Activated naive CD8-positive, alpha-beta T cell treated with anti-CD3 and anti-CD28 coated beads for 36 hours (primary cell): ENCODE results near the gene MRPL51. TPM values are rescaled to one million over a fixed set of nuclear protein-coding genes. Genes with fewer than 3 reads are reported as not detected.
A peak's percentile ranks its signal among the peaks of the same experiment; 100 is the strongest.
"Not testable (repeated sequence)": the region's sequence is repeated elsewhere in the genome, so short reads cannot be mapped to it uniquely, and the experiment has no call there.

ENCODE experiments used
- DNase-seq: peaks from one replicate; pipeline ENCODE4 v3.0.0; 2021
- H3K27ac Mint-ChIP-seq: one replicate; pipeline ENCODE4 v1.8.0; 2022; ENCODE audit warnings: mild to moderate bottlenecking, moderate library complexity, mixed read lengths
- H3K27me3 Mint-ChIP-seq: one replicate; pipeline ENCODE4 v1.8.0; 2022; ENCODE audit warnings: mild to moderate bottlenecking, mixed read lengths
- H3K36me3 Mint-ChIP-seq: one replicate; pipeline ENCODE4 v1.8.0; 2021; ENCODE audit warnings: mild to moderate bottlenecking, mixed read lengths
- H3K4me1 Mint-ChIP-seq: one replicate; pipeline ENCODE4 v1.8.0; 2021; ENCODE audit warnings: mixed read lengths
- H3K4me3 Mint-ChIP-seq: one replicate; pipeline ENCODE4 v1.8.0; 2022; ENCODE audit warnings: mild to moderate bottlenecking, moderate library complexity, mixed read lengths
- H3K9me3 Mint-ChIP-seq: one replicate; pipeline ENCODE4 v1.8.0; 2022; ENCODE audit warnings: mixed read lengths
- total RNA-seq, 2 experiments: library from RNA; stranded (reverse); gene quantifications; one replicate each; pipeline ENCODE4 v1.2.3, GENCODE V29; 2021

MRPL51 gene
- total RNA-seq, 2 experiments from 2014 or later = 311 to 312 TPM

DNA sequence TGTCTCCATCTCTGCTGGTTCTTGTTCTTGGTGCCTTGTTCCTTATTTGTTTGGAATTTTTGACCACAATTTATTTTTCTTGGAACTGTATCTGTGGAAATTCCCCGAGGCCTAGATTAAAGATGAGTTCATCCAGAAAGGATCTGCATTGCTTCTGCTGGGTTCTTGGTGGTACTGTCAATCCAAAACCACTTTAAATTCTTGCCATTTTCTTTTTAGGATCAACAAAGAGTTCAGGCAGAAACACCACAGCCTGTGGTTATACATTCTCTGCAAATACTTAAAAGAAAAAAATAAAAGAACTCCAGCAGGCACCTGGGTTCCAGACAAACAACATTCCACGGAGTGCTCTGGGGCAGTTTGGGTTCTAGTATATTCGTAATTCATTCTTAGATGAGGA lies 16.6 kb downstream of the MRPL51 start:
- Mint-ChIP-seq H3K9me3 (peaks cover 1% of the 10 kb centered on the region), H3K27ac (no peak overlapping the region), H3K36me3 (no peaks in the 10 kb centered on the region), H3K27me3 (no peaks in the 10 kb centered on the region), H3K4me3 (no peak overlapping the region), H3K4me1 (peaks cover 5% of the 10 kb centered on the region)
- DNase-seq = no peak

DNA sequence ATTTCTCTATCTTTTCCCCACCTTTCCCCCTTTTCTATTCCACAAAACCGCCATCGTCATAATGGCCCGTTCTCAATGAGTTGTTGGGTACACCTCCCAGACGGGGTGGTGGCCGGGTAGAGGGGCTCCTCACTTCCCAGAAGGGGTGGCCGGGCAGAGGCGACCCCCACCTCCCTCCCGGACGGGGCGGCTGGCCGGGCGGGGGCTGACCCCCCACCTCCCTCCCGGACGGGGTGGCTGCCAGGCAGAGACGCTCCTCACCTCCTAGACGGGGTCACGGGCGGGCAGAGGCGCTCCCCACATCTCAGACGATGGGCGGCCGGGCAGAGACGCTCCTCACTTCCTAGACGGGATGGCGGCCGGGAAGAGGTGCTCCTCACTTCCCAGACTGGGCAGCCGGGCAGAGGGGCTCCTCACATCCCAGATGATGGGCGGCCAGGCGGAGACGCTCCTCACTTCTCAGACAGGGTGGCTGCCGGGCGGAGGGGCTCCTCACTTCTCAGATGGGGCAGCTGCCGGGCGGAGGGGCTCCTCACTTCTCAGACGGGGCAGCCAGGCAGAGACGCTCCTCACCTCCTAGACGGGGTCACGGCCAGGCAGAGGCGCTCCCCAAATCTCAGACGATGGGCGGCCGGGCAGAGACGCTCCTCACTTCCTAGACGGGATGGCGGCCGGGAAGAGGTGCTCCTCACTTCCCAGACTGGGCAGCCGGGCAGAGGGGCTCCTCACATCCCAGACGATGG lies 17.7 kb downstream of the MRPL51 start:
- H3K36me3 Mint-ChIP-seq, DNase-seq, H3K9me3 Mint-ChIP-seq, H3K4me3 Mint-ChIP-seq, H3K27ac Mint-ChIP-seq, H3K27me3 Mint-ChIP-seq: not testable (repeated sequence)
- peaks cover 12% of the 10 kb centered on the region for H3K4me1 Mint-ChIP-seq

DNA sequence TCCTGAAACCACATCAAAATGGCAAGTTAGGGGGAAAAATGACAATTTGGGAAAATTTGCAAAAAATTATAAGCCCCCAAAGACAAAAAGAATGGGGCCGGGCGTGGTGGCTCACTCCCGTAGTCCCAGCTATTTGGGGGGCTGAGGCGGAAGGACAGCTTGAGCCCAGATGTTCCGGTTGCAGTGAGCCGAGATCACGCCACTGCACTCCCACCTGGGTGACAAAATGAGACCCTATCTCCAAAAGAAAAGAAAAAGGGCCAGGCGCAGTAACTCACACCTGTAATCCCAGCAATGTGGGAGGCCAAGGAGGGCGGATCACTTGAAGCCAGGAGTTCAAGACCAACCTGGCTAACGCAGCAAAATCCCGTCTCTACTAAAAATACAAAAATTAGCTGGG lies 20.6 kb downstream of the MRPL51 start:
- Mint-ChIP-seq H3K4me1 (peaks cover 29% of the 10 kb centered on the region), H3K4me3 (no peak overlapping the region), H3K9me3 (peaks cover 1% of the 10 kb centered on the region), H3K36me3 (peaks cover 30% of the 10 kb centered on the region), H3K27ac (no peak overlapping the region), H3K27me3 (no peaks in the 10 kb centered on the region)
- no peak for DNase-seq

DNA sequence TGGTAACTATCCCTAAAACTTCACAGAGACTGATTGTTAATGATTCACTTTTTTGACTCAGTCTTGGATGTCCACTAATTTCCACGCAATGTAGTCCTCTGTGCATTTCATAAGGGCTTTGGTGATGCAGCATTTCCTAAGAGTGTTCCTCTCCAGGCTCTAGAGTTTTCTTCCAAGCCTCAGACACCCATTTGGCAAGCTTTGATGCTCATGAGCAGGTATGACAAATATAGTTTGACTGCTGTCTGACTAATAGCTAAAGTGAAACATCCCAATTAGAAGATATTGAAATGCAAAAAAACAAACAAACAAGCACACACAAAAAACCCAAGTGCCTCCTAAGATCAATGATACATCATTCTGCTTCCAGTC lies 21.1 kb downstream of the MRPL51 start:
- H3K4me1 Mint-ChIP-seq = peaks cover 34% of the 10 kb centered on the region
- DNase-seq = no peak
- H3K27me3 Mint-ChIP-seq = no peaks in the 10 kb centered on the region
- H3K9me3 Mint-ChIP-seq = peaks cover 5% of the 10 kb centered on the region
- H3K36me3 Mint-ChIP-seq = peaks cover 35% of the 10 kb centered on the region
- no peak overlapping the region for H3K27ac Mint-ChIP-seq
- no peak overlapping the region for H3K4me3 Mint-ChIP-seq

DNA sequence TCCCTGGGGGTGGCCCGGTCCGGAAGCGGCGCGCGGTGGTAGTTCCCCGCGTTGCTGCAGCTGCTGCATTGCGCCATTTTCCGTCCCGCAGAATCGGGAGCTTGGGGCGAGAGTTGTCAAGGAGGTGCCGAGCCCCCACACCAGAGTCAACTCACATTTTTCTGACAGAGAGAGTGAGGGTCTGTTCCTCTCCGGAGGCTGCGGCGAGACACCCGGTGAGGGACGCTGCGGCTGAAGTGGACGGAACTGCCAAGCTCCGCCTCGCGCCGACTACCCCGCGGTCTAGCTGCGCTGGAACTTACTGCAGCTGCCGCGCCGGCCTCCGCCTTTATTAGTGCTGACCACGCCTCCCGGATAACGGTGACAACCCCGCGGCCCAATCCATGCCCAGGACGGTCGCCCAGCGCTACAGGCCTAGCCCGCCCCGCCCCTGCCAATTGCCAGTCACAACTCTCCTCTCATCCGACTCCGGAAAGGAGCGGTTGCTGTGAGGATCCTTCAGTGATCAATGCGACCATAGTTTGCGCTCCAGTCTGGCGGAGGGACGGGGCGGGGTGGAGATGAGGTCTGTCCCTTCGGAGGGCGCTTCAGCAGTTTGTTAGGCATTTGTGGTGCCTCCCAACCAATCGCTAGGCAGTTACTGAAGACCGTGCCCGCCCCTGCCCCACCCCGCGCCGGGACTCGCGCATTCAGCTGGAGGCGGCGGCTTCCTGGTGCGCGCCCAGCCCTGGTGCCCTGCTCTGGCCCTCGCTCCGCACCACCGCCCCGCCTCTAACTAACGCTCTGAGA lies 22.5 kb downstream of the MRPL51 start, which contains the start of gene VAMP1:
Gene VAMP1, minus strand, starts transcription at position 303 of the 789 bp plus-strand sequence. Its CDS starts 146 bp downstream, at position 157.
- Mint-ChIP-seq H3K27ac (peak within 1 kb of the TSS; percentile 88), H3K9me3 (peaks cover 6% of the 10 kb centered on the region), H3K36me3 (peaks cover 49% of the 10 kb centered on the region), H3K27me3 (no peaks in the 10 kb centered on the region), H3K4me1 (peaks cover 48% of the 10 kb centered on the region), H3K4me3 (peak within 1 kb of the TSS; percentile 93)
- DNase-seq = peak; percentile 99

DNA sequence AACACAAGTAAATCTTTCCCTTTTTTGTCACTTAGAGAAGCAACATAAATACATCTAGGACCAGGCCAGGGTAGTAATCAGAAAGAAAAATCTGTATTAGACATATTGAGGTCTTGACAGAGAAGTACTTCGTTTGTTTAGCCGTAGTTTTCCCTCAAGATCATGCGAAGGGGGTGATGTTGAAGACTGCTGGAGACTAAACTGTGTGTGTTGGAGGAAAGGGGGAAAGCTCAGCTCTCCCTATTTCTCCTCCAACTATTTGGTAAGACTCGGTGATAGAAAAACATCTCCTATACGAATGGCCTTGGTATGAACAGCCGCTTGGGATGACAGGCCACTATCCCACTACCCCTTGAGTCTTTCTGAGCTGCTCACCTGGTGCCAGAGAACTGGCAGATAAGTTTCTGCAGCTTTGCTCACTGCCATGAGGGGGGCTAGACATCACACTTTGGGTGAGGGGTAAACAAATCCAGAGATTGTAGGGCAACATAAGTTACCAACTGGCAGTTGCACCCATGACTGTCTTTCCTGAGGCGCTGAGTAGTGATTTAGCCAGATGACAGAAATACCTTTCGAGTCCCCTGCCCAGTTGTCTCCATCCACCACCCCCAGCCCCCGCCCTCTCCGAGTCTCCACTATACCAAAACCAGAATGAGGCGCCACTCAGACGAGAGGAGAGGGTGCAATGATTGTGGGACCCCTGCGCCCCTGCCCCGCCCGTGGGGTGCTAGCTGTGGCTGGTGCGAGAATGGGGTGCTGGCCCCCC lies 23.3 kb downstream of the MRPL51 start:
- Mint-ChIP-seq H3K4me3 (peak overlapping the region; percentile 93), H3K27me3 (no peaks in the 10 kb centered on the region), H3K4me1 (peaks cover 53% of the 10 kb centered on the region), H3K27ac (peak overlapping the region; percentile 88), H3K36me3 (peaks cover 54% of the 10 kb centered on the region), H3K9me3 (peaks cover 5% of the 10 kb centered on the region)
- DNase-seq = no peak

DNA sequence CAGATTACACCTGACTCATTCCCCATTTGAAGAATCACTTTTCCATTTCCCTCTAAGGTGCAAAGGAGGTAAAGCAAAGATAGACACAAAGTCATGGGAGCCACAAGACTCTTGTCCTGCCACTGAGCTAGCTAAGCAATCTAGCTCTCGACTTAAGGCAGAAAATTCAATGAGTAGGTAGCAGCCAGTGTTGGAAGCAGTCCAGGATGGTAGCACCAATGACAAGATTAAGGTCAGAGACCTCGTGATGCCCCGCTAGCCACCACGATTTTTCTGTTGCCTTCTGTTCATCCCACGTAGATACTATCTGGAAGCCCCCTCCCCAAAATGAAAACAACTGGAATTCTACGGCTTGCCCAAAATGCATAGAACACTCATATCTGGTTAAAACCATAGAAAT lies 24.0 kb downstream of the MRPL51 start:
- H3K4me1 Mint-ChIP-seq = peaks cover 60% of the 10 kb centered on the region
- no peaks in the 10 kb centered on the region for H3K27me3 Mint-ChIP-seq
- H3K4me3 Mint-ChIP-seq = peak overlapping the region; percentile 93
- peaks cover 5% of the 10 kb centered on the region for H3K9me3 Mint-ChIP-seq
- peak overlapping the region; percentile 88 for H3K27ac Mint-ChIP-seq
- peaks cover 61% of the 10 kb centered on the region for H3K36me3 Mint-ChIP-seq
- DNase-seq = no peak

DNA sequence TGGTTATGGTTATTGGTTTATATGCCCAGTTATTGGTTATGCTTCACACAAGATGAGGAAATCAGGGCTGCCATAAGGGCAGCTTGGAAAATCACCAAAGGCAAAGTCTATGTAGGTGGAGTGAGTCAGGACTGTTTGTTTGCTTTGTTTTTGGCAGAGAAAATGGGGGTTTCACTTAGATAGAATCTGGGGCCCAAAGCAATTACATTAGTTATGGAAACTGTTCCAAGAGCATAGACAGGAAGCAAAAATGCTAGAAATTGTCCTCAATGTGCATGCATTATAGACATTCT lies 24.8 kb downstream of the MRPL51 start:
- H3K27ac Mint-ChIP-seq = peak overlapping the region; percentile 88
- peak overlapping the region; percentile 93 for H3K4me3 Mint-ChIP-seq
- H3K4me1 Mint-ChIP-seq = peaks cover 68% of the 10 kb centered on the region
- H3K36me3 Mint-ChIP-seq = peaks cover 69% of the 10 kb centered on the region
- no peak for DNase-seq
- H3K27me3 Mint-ChIP-seq = no peaks in the 10 kb centered on the region
- peaks cover 5% of the 10 kb centered on the region for H3K9me3 Mint-ChIP-seq

DNA sequence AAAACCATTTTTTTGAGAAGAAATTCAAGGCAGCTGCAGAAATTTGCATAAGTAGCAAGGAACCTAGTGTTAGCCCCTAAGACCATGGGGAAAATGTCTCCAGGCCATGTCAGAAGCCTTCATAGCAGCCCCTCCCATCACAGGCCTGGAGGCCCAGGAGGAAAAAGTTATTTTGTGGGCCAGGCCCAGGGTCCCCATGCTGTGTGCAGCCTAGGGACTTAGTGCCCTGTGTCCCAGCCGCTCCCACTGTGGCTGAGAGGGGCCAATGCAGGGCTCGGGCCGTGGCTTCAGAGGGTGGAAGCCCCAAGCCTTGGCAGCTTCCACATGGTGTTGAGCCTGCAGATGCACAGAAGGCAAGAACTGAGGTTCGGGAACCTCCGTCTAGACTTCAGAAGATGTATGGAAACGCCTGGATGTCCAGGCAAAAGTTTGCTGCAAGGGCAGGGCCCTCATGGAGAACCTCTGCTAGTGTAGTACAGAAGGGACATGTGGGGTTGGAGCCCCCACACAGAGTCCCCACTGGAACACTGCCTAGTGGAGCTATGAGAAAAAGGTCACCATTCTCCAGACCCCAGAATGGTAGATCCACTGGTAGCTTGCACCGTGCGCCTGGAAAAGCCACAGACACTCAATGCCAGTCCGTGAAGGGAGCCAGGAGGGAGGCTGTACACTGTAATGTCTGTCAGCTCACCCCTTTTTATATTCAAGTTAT lies 25.3 kb downstream of the MRPL51 start:
- H3K4me3 Mint-ChIP-seq = peak overlapping the region; percentile 93
- not testable (repeated sequence) for H3K9me3 Mint-ChIP-seq, H3K27me3 Mint-ChIP-seq, DNase-seq
- peaks cover 73% of the 10 kb centered on the region for H3K4me1 Mint-ChIP-seq
- peak overlapping the region; percentile 88 for H3K27ac Mint-ChIP-seq
- H3K36me3 Mint-ChIP-seq = peaks cover 74% of the 10 kb centered on the region

DNA sequence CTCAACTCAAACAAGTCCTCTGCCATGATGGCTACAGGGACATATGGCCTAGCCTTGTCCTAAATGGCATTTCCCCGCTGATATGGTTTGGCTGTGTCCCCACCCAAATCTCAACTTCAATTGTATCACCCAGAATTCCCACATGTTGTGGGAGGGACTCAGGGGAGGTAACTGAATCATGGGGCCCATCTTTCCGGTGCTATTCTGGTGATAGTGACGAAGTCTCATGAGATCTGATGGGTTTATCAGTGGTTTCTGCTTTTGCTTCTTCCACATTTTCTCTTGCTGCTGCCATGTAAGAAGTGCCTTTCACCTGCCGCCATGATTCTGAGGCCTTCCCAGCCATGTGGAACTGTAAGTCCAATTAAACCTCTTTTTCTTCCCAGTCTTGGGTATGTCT lies 26.3 kb downstream of the MRPL51 start:
- not testable (repeated sequence) for H3K27me3 Mint-ChIP-seq, DNase-seq, H3K9me3 Mint-ChIP-seq
- Mint-ChIP-seq H3K4me3 (peak overlapping the region; percentile 93), H3K36me3 (peaks cover 83% of the 10 kb centered on the region), H3K27ac (peak overlapping the region; percentile 88), H3K4me1 (peaks cover 78% of the 10 kb centered on the region)

DNA sequence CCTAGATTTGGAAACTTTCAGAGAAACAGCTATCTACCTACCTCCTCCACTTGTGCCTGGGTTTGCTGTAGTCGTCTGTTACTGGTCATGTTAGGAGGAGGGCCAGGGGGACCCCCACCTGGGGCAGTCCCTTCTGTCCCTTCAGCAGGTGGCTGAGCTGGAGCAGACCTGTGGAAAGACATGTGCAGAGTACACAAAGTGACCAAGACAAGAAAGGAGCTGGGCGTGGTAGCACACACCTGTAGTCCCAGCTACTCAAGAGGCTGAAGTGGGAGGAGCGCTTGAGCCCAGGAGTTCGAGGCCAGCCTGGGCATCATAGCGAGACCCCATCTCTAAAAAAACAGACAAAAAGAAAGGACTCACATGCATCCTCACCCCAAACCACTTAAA lies 26.9 kb downstream of the MRPL51 start:
- Mint-ChIP-seq H3K4me3 (peak overlapping the region; percentile 93), H3K27me3 (no peaks in the 10 kb centered on the region), H3K36me3 (peaks cover 89% of the 10 kb centered on the region), H3K4me1 (peaks cover 81% of the 10 kb centered on the region), H3K27ac (peak overlapping the region; percentile 88), H3K9me3 (peaks cover 5% of the 10 kb centered on the region)
- no peak for DNase-seq

DNA sequence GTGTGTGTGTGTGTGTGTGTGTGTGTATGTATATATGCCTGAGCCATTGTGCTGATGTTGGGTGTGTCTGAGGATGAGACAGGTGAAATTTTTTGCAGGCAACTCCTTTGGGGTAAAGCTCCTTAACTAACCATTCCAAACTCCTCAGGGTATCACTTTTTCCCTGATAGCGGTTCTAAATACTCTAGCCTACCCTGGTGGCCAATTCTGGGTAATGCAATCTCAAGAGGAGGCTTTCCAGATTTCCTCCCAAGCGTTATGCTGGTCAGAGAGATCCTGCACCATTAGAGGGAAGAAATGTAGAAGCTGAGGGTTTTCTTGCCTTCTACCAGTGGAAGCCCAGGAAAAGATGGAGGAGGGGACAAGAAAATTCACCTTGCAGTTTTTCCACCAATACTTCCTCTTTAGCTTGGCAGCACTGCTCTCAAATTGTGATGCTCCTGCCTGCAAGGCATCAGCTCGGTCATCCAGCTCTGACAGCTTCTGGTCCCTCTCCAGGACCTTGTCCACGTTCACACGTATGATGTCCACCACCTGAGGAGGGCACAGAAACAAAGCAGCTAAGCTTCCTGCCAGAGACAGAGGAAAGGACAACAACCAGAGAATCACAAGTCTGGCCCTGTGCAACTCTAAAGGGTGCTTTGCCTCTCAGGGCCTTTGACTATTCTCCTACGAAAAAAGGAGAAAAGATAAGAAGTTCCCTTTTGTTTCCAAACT lies 27.4 kb downstream of the MRPL51 start:
- Mint-ChIP-seq H3K27ac (peak overlapping the region; percentile 88), H3K4me3 (peak overlapping the region; percentile 58), H3K36me3 (peaks cover 95% of the 10 kb centered on the region), H3K9me3 (peaks cover 5% of the 10 kb centered on the region), H3K27me3 (no peaks in the 10 kb centered on the region), H3K4me1 (peaks cover 83% of the 10 kb centered on the region)
- DNase-seq = peak; percentile 28

DNA sequence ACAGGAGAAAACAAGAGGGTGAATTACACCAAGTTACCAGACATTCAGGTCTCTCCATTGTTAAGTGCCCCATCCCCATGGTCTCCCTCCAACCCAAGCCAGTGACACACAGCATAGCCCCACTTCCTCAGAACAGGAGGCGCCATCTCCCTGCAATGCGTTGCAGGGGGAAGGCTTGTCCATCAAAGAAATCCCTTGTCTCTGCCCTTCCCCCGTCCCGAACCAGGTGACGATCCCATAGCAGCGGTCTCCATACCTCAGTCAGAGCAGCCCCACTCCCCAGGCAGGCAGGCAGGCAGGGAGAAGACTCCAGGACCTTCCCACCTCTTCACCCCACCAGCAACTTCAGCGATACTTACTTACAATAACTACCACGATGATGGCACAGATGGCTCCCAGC lies 28.5 kb downstream of the MRPL51 start:
- Mint-ChIP-seq H3K9me3 (peaks cover 5% of the 10 kb centered on the region), H3K4me3 (peak overlapping the region; percentile 84), H3K4me1 (peaks cover 87% of the 10 kb centered on the region), H3K27ac (peak overlapping the region; percentile 93), H3K27me3 (no peaks in the 10 kb centered on the region), H3K36me3 (peaks cover 95% of the 10 kb centered on the region)
- DNase-seq = no peak

DNA sequence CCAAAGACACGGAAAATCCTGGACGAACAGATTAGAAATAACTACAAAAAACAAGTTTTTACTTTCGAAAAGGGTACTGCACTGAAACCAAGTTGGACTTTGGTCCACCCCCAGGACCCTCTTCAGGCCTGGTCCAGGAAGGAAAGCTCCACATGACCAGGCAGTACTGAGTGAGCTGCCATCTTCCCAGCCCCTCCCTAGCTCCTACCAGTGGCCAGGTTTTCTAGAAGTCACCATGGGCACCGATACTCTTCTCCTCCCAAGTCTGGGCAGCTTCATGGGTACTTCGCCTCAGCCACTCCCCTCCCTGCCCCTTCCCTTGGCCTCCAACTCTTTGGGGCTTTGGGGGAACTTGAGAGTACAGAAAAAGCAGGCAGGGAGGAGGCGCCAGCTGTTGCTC lies 29.2 kb downstream of the MRPL51 start:
- Mint-ChIP-seq H3K27ac (peak overlapping the region; percentile 93), H3K27me3 (no peaks in the 10 kb centered on the region), H3K4me3 (peak overlapping the region; percentile 84), H3K36me3 (peaks cover 95% of the 10 kb centered on the region), H3K4me1 (peaks cover 87% of the 10 kb centered on the region), H3K9me3 (peaks cover 5% of the 10 kb centered on the region)
- DNase-seq = no peak
